GM19240 (cell line): ENCODE data around the gene PDZRN4.
"Not testable (repeated sequence)": the region's sequence is repeated elsewhere in the genome, so short reads cannot be mapped to it uniquely, and the experiment has no call there.

ENCODE experiments used
- DNase-seq: peaks from one replicate; pipeline ENCODE4 v3.0.0; 2011; ENCODE audit warnings: low spot score; ENCODE audit not compliant: insufficient read length

PDZRN4 gene

DNA sequence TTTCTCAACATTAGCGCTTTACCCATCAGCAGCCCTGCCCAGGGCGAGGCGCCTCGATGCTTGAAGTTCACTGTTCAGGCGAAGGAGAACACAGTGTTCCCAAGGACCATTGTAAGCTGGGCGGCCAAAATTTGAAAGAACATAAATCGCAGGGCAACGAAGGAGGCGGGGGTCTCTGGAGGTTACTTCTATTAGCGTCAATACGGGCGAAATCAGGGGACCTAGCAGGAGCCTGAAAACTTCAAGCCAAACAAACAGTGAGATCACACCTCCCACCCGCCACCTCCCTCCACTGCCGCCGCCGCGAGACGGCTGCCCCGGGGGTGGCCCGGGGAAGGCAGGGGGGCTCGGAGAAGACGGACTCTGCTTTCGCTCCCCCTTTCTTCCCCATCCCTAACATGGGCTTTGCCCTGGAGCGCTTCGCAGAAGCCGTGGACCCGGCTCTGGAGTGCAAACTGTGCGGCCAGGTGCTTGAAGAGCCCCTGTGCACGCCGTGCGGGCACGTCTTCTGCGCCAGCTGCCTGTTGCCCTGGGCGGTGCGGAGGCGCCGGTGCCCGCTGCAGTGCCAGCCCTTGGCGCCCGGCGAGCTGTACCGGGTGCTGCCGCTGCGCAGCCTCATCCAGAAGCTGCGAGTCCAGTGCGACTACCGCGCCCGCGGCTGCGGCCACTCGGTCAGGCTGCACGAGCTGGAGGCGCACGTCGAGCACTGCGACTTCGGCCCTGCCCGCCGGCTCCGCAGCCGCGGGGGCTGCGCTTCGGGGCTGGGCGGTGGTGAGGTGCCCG is at the start of gene PDZRN4:
Gene PDZRN4 (plus strand): TSS at position 263 of the 783 bp plus-strand sequence.
- no peak for DNase-seq

DNA sequence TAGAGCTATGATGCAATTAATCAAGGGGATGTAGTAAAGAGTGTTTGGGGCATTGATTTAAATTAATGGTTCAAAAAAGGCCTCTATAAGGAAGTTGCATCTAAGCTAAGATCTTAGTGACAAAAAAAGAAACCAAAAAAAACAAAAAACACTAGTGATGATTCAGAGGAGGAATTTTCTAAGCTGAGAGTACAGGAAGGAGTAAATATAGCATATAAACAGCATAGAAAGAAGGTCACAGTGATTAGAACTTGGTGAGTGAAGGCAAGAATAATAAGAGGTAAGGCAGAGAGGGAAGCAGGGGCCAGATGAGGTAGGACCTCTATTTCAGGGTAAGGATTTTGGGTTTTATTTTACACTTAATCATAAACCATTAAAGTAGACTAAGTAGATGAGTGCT is 48.0 kb upstream of the PDZRN4 start:
- no peak for DNase-seq

DNA sequence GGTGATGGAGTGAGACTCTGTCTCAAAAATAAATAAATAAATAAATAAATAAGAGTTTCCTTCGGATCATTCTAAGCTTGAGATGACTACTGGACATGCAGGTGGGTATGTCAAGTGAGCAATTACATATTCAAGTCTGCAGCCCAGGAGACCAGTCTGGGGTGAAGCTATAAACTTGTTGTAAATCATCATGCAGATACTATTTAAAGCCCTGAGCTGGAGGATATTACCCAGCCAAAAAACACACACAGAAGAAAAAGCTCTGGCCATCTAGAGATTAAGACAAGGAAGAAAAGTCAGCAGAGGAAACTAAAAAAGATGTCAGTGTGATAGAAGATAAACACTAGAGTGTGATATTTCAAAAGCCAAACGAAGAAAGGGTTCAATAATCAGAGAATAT is 47.0 kb upstream of the PDZRN4 start:
- DNase-seq = no peak

DNA sequence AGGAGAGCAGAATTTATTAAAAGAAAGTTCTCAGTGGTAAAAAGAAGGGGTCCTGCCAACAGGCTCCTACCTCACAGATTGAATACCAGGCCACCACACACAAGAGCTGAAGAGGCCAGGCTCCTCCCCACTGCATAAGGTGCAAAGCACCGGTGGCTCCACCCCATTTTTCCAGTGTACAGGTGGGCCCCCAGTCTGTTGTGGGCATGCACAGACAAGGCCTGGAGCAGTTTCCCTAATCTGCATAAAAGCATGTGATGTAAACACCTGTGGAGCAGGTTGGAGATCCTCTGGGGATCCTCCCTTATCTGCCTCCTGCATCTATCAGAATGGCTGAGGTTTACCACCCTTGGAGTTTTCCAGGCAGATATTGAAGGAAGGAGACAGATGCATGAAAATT is 45.7 kb upstream of the PDZRN4 start:
- DNase-seq = no peak

DNA sequence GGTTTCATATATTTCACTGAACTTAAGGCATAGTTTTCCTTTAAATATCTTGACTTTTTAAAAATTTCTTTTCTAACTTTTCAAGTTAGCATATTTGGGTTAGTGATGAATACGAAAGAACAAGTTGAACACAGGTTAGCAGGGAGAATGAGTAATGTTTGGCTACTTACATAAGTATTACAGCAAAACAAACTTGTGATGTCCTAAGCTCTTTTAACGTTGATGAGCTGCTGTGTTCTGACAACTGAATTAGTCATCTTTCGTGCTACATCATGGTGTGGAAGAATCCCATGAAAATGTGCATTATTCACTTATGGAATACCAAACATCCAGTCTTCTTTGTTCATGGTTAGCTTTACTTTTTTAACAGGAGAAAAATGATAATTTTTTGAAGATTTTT is 36.3 kb upstream of the PDZRN4 start:
- no peak for DNase-seq

DNA sequence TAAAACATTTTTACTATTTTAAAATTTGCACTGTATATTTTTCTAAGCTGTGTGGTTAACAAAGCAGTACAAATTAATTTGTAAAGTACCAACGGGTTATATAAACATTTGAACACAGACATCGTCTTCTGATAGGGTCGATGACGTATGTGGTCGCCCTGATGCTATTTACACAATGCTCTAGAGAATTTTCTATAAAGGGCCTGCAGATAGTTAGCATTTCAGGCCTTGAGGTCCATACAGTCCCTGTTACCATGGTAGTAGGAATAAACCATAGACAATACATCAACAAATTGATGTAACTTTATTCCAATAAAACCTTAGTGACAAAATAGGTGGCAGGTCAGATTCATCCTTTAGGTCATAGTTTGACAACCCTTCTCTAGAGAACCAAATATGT is 25.7 kb upstream of the PDZRN4 start:
- DNase-seq = no peak

DNA sequence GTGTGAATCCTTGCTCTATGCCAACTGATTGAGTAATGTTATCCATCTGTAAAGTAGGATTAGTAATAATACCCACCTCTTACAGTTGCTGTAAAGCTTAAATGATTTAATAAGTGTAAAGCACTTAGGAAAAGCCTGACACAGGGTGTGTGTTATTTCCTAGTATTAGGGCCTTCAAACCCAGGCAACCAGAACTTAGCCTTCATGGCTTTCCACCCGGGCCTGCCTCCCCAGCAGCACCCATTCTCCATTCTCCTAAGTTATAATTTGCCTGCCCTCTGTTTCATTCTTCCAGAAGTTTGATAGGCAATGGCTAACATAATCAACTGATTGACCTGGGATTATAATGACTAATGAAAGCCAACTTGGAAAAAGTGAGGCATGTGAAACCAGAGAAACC is 20.4 kb upstream of the PDZRN4 start:
- DNase-seq = no peak

DNA sequence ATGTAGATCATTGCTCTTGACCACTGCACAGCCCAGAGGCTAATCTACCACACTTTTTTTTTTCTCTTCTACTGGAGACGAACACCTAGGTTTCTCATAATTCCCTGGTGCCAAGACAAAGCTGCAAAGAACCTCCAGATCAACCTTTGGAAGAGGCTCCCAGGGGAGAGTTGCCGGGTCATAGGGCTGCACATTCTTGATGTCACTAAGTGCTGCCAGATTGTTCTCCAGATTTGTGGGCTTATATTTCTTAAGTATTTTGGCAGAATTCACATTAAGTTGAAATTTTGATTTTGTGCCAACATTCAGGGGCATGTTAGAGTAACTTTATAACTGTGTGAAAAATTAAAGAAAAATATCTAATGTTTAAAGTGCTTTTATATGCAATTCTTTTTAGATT is 13.5 kb upstream of the PDZRN4 start:
- DNase-seq = no peak

DNA sequence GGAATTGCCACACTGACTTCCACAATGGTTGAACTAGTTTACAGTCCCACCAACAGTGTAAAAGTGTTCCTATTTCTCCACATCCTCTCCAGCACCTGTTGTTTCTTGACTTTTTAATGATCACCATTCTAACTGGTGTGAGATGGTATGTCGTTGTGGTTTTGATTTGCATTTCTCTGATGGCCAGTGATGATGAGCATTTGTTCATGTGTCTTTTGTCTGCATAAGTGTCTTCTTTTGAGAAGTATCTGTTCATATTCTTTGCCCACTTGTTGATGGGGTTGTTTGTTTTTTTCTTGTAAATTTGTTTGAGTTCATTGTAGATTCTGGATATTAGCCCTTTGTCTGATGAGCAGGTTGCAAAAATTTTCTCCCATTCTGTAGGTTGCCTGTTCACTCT is 8.6 kb upstream of the PDZRN4 start:
- not testable (repeated sequence) for DNase-seq

DNA sequence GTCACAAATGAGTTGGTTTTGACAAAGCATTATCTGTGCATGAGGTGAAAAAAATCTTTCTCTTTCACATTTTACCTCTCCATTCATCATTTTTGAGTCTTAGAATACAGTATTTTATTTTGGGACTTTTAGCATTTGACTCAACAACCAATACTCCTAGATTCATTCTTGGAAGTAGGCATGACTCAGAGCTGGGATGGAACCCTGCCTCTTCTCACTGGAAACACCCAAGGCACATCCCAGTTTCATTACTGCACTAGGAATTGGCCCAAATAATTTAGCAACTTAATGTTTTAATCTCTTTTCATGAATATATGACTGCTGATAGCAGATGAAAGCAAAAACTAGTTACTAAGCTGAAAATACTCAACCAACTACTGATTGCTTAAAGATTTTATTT is 3.3 kb upstream of the PDZRN4 start:
- no peak for DNase-seq

DNA sequence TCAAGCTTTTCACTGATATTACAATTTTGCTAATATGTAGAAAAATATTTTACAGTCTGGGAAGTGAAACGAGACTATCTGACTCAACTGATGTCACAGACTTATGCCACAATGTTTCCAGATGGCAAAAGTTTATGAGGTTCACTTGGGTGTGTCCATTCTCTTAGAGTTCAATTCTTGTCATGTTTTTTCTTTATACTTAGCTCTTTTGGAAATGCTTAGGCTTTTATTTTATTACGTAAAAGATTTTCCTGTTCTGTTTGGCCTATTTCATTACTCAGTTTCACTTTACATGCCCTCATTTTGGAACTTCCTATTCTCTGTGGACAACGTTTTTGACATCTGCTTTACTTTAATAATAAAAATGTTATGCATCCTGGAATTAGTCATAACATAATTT is 2.1 kb upstream of the PDZRN4 start:
- no peak for DNase-seq

DNA sequence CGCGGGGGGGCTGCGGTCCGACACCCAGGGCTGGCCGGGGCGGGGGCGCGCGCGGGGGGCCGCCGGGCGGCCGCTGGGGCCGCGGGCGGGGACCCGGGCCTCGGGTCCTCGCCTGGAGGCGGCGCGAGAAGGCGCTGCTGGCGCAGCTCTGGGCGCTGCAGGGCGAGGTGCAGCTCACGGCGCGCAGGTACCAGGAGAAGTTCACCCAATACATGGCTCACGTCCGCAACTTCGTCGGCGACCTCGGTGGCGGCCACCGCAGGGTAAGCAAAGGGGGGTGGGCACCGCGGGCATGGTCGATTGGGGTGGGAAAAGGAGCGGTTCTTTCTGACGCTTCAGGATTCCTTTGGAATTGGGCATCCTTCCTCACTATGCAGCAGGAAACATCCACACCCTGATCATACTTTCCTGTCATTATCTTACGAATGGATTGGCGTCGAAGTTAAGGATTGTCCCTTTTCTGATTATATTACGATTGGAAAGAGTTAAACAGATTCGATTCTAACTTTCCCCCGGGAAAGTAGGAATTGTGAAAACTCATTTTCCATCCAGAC is 798 bp downstream of the PDZRN4 start:
- DNase-seq = no peak

DNA sequence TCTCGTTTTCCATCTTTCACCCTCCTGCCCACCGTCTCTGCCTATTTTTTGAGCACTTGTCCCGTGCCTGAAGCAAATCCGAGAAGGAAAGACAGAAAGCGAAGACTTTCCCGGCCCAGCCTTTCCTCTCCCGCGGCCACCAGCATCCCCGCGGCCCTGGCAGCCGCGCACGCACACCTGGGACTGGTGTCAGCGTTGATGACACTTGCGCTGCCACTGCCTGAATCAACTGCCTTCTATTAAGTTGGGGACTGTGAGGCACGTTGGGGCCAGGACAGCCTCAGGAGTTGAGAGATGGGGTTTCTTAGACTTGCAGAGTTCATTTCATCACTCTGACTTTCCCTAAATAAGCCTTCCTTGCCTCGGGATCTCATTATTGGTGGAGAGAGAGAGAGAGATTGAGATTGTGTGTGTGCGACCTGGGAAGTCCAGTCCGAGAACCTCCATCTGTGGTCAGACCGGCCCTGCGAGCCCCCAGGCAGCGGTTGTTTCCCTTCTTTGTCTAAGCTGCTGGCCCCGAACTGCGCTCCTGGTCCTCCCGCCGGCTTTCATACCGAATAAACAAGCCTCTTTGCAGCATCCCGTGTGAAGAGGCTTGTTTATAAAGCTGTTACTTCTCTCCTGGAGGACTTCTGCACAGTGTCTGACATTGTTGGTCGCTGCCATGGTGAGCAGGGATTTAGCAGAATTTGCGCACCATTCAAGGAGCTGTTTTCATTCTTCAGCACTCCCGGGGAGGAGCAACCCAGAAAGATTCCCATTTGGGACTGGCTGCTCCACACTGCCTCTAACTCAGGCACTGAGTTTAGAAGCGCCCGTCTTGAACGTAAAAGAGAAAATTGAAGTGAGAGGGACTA is 1.5 kb downstream of the PDZRN4 start:
- no peak for DNase-seq

DNA sequence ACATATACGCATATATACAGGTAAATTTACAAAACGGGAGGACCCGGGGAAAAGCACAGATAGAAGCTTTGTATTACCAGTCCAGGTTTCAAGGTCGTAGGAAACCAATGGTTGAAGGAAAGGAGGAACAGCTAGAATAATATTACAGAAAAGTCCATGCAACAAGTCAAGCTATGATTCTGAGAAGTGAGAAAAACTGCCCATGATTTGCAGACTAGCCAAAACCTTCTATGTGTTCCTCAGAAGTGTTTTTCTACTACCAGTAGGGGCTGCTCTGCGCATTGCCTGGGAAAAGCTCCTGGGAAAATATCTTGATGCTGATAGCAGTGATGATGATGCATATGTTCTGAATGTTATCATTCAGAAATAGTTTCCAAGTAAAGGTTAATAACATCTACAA is 2.2 kb downstream of the PDZRN4 start:
- no peak for DNase-seq

DNA sequence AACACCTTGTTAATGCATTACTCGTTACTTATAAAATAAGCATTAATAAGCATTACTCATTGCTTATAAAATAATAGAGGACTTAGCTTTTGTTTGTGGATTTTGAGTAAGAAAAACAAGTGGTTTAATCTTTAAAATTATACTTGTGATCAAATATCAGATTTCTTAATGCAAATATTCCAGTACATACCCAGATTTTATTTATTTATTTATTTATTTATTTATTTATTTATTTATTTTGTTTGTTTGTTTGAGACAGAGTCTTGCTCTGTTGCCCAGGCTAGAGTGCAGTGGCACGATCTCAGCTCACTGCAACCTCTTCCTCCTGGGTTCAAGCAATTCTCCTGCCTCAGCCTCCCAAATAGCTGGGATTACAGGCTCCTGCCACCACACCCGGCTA is 3.4 kb downstream of the PDZRN4 start:
- not testable (repeated sequence) for DNase-seq

DNA sequence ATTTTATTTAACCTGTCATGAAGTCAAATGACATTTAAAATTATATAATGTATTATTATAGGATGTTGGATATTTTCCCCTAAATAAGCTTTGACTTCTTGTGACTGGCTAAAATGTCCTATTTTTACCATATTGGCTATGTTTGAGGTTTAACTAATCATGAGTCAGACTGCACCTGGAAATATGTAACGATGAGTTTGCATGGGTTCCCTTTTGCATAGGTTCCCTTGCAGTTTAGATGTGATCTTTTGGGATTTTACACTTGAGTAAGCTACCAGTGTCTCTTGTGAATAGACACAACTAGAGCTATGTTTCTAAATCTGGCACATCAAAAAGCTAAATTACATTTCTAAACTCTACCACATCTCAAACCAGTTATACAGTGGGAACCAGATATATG is 5.2 kb downstream of the PDZRN4 start:
- DNase-seq = no peak

DNA sequence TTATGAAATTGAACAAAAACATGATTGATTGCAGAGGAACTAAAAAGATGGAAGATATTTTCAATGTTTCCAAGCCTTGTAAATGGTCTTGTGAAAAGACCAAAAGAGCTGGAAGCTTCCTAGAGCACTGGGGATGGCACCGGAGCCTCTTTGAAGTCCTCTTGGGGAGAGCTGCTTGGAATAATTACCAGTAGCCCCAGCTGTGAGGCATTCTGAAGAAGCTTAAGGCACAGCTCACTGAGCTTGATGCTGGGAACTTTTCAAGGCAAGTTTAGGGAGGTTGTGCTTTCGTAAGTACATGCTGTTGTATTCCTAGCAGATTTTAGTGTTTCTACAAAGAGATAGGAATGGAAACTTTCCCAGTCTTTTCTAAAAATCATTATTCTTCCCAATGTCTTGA is 13.9 kb downstream of the PDZRN4 start:
- no peak for DNase-seq

DNA sequence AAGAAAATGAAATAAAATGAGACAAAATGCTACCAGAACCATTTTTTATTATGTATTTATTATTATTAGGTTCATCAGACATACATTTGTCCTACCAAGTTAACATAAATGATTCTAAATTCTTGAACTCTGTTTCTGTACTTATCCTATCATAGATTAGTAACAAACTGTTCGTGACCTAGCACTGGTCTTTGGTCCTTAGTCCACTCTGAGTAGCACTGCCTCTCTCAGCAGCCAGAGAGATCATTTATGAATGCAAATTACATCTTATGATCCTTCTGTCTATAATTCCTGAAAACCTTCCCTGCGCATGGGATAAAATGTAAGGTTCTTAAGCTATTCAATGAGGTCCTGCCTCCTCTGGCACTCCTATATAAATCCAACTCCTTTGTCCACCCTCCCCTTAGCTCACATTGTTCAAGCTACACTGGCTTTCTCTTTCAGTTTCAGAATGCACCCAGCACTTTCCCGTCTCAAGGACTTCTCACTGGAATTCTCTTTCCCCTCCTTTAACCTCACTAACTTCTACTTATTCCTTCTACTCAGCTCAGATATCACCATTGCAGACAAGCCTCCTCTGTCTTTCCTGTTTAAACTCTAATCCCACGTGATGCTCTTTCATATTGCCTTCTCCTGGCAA is 17.1 kb downstream of the PDZRN4 start:
- no peak for DNase-seq

DNA sequence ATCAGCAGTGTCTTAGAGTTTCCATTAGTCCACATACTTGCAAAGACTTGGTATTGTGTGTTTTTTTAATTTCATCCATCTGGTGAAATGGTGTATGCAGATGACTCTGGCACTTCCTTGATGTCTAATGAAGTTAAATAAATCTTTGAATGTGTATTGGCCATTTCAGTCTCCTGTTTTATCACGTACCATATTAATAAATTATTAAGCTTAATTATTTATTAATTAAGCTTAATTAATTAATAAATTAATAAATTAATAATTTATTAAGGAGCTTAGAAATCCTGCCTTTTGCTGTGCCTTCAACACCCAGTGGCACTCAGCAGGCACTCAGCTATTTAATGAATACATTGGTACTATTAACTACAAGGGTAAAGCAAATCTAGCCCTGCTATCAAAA is 18.2 kb downstream of the PDZRN4 start:
- no peak for DNase-seq

DNA sequence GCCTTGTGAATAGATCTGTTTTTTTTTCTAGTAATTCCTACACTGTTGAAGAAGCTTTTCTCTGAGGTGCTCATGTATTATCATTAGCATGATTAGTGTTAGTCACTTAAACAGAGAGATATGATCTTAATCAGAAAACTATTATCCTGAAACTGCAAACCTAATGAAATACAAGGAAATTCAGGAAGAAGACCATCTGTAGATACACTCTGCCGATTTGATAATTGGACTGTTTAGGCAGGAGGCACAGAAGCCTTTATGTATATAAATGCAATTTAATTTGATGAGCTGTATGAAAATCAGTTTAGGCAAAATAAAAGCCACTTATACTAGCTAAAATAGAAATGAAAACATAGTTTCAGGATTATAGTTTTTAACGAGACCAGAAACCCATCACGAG is 23.3 kb downstream of the PDZRN4 start:
- no peak for DNase-seq

DNA sequence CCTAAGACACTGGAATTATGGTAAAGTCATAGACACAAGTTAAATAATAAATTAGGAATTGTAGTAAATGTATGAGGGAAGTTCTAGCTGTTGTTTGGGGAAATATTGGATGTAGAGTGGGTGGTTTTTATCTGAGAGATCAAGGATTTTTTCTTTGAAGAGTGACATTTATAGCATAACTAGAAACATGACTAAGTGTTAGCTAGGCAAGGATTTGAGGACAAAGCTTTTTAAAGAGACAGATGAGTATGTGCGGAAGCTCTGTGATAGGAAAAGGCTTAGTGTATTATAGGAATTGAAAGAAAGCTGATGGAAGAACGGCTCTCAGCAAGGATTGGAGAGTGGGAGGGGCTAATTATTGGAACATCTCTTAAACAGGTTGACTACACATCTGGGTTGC is 24.5 kb downstream of the PDZRN4 start:
- DNase-seq = no peak

DNA sequence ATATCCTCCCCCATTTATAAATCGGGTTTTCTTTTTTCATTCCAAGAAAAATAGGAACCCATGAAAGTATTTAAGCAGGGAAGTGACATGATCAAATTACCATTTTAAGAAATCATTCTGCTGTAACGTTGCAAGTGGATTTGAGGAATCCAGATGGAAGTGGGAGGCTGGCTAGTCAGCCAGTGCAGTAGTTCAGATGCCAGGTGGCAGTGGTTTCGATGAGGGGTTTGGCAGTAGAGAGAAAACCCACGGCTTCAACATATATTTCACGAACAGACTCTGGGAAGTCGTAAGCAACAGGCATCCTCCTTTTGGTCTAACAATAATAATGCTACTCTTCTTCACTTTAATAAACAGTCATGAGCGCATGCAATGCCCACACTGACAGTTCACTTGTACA is 25.0 kb downstream of the PDZRN4 start:
- DNase-seq = no peak
